Amniotic epithelial cell (primary cell): Measurements from ENCODE around the gene MAP4K2.
A peak's percentile ranks its signal among the peaks of the same experiment; 100 is the strongest.

Experiments used
- DNase-seq: peaks from one replicate; pipeline ENCODE4 v3.0.0-alpha.2; 2010; ENCODE audit warnings: low read depth

MAP4K2 gene

GRCh38 chr11:64813826-64814225, 10.8 kb upstream of the MAP4K2 start:
- no peak for DNase-seq

DNA sequence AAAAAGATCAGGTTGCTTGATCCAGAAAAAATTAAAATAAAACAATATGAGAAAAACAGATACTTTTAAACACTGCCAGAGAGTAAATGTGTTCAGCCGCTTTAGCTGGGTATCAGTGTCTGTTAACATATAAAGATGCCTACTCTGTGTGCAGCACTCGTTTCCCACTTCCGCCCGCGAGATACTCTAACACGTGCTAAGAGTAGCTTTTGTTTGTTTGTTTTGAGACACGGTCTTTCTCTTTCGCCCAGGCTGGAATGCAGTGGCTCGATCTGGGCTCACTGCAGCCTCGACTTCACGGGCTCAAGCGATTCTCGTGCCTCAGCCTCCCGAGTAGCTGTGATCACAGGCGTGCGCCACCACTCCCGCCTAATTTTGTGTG, 7.9 kb upstream of the MAP4K2 start:
- DNase-seq = no peak

GRCh38 chr11:64810271-64810890, 7.4 kb upstream of the MAP4K2 start, which contains the start of gene MEN1:
Gene MEN1 (minus strand): TSS chr11:64810551. CDS start chr11:64810109, 442 bp downstream.
- DNase-seq = peak; percentile 95

GRCh38 chr11:64809781-64810241, 6.8 kb upstream of the MAP4K2 start:
- no peak for DNase-seq

GRCh38 chr11:64805481-64805880, 2.5 kb upstream of the MAP4K2 start:
- DNase-seq = no peak

- DNase-seq = no peak
These were observed 1.6 kb upstream of the MAP4K2 start for GRCh38 chr11:64804346-64805210.

GRCh38 chr11:64803846-64804345, 882 bp upstream of the MAP4K2 start:
- DNase-seq = no peak

DNA sequence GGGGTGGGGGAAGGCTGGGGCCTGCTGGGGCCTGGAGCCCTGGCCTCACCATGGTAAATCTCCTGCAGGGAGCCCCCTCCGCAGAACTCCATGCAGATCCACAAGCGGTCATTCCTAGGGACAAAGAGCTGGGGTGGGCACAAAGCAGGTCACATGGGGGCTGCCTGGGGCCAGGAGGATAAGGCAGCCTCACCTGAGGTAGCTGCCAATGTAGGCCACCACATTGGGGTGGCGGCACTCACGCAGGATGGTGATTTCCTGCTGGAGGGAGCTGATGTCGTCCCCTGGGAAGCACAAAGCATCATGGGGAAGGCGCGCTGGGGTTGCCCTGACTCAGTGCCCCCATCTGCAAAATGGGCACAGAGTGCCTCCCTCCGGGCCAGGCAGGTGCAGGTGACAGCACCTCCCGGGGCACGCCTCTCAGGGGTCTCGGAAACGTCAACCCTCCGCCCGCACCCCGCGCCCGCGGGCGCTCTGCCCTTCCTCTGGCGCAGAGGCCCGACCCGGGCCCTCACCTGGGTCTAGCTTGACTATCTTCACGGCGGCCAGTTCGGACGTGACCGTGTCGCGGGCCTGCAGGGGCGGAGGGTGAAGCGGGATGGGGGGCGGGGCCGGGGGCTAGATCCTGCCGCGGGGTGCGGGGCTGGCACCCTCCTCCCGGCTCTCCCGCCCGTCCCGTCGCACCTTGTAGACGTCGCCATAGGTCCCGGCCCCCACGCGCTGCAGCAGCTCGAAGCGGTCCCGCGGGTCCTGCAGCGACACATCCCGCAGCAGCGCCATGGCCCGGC, 450 bp downstream of the MAP4K2 start:
- no peak for DNase-seq

GRCh38 chr11:64801561-64802369, 1.2 kb downstream of the MAP4K2 start:
- DNase-seq = no peak

DNA sequence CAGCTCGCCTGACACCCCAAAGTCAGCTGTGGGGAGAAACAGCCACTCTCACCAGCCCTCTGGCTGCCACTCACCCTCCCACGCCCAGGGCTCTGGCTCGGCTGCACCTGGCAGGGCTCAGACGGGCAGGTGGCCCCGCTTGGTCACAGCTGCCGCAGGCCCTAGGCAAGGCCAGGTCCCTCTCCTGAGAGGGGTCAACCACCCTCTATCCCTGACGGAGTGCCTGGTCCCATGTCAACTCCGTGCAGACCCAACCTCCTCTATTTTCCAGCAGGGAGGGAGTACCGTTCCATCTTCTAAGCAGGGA, 1.9 kb downstream of the MAP4K2 start:
- no peak for DNase-seq

DNA sequence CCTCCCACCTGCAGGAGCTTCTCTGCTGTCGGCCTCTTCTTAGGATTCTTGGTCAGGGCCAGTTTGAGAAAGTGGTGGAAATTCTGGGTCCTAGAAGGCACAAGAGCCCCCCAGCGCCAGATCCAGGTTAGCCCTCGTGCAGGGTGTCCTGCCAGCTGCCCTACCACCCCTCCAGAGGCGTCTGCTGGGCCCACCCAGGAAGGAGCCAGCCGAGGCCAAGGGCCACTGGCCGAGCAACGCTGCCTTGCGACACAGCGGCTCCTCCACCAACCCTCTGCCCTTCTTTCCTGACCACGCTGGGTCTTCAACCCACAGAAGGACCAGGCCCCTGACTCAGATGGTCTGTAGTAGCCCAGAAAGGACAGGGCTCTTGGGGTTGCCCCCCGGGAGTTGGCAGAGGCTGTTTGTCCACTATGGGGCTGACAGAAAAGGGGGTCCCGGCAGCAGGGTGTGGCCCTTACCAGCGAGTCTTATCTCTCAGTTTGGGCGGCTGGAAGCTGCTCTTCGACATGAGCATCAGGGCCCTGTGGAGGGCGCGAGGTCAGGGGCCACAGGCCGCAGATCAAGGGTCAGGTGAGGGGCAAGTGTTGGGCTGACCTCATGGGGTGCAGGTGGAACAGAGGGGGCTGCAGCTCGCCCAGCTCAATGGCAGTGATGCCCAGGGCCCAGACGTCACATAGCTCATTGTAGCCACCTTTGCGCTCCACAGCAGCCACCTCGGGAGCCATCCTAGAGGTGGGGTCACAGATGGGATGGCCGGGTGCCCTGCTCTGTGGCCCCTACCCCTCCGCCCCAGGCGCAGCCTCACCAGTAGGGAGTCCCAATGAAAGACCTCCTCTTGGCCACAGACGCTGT, 2.5 kb downstream of the MAP4K2 start:
- no peak for DNase-seq

DNA sequence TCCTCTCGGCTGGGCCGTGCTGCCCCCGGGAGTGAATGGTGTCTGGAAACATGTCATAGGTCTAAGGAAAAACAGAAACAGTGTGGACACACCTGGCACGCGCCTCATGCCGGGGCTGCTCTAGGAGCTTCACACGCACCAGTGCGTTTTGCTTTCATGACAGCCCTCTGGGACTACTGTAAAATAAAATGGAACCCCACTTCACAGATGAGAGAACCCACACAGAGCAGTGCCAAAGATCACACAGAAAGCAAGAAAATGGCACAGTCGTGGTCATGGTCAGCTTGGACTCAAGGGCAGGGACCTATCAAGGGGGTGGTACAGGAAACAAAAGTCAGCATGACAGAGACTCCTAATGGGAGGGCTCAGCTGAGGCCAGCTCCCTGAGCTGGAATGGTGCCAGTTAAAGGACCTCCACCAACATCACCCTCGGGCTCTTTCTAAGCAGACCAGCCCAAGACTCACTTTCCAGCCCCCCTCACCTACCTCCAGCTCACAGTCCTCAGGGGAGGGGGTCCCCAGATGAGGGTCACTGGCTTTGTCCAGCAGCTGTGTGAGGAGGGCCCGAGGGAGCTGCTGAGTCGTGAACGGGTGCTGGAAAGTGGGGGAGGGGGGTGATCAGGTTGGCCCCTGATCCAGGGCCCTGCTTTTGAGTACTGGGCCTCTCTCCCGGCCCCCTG, 3.3 kb downstream of the MAP4K2 start:
- DNase-seq = no peak

DNA sequence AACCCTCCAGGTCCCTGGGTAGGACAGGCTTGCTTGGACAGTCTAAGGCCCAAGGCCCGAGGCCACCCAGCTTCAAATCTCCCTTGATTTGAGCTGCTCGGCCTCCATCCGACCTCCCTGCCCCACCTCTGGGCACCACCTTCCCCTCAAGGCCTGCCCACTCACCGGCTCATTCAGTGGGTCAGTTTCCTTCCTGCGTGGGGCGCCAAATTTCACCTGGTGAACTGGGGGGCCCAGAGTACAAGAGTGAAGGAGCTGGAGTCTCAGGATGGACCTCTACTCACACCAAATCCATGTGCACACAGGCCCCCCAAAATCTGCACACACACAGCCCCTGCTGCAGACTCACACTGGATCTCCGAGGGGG, 3.8 kb downstream of the MAP4K2 start:
- no peak for DNase-seq

DNA sequence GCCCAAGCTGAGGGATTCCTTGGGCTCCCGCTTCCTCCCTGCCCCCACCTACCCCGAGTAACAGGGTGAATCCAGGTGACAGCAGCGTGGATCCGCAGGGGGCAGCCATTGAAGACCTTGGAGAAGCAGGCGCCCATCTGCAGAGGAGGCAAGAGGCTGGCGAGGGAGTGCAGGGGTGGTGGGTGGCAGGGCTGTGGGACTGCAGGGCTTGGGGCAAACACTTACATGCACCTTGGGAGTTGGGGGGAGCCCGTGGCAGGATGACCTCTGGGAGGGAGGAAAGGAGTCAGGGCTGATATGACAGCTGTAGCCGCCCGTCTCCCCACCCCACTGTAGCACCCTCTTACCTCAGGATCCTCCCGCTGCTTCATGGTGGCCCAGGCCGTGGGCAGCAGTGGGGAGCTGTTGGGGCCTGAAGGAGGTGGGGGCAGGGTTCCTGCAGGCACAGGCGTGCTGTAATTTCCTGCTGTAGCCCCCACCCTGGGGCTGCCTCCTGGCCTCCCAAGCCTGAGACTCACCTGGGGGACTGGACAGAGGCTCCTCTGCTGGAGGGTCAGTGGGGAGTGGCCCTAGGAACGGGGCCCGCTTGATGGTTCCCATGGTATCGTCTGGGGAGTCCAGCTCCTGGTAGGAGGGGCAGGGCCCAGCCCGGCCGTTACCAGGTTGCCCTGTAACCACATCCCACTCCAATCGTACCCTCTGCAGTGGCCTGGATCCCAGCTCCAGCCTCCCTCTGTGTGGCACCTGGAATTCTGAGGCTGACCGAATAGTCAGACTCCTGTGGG, 6.1 kb downstream of the MAP4K2 start:
- no peak for DNase-seq

GRCh38 chr11:64796047-64796756, 6.8 kb downstream of the MAP4K2 start:
- DNase-seq = no peak

GRCh38 chr11:64794526-64794925, 8.5 kb downstream of the MAP4K2 start:
- DNase-seq = no peak

DNA sequence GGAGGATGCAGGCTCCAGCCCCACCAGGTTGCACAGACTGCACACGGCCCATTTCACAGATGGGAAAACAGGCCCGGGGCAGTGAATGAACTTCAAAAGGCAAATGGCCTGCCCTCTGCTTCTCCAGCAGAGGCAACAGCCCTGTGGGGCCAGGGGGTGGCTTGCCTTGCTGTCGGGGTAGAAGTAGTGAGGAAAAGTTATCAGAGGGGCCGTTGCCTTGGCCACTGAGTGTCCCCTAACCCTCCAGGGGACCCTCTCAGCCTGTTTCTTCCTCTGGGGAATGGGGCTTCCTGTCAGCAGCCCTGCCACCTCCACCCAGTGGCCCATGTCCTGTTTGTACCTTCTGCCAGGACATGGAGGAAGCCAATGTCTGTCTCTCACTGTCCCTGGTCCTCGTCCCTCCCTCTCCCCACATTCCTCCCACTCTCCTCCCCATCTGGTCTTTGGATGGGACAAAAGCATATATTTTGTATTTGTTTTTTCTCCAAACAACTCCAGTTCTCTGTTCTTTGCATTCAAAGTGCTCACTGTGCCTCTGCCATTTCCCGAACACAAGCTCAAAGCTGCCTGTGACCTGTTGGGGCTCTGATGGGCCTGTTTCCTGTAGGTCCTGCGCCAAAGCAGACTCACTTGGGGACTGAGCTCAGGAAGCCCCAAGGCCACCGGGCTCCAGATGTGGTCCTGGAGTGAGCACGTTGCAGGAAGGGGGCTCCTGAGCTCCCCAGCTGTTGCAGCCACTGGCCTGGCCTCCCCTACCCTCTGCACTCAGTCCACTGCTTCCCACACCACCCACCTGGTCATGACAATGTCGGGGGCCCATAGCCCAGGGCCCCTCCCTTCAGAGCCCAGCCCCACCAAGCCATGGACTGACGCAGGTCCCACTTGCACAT, 9.5 kb downstream of the MAP4K2 start:
- no peak for DNase-seq

DNA sequence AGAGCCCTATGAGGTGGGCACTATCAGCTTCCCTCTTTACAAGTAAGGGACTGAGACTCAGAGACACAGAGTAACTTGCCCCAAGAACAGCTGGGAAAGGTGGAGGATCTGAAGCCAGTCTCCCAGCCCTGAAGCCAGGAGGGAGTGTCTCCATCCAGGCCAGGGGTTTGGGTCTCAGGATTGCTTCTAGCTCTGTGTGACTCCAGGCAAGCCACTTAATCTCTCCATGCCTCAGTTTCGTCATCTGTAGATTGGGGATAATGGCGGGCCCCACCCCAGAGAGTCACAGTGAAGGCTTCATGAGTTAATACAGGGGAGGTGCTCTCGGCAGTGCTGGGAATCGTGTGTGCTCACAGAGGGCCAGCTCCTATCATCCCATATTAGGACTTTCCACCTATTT, 10.5 kb downstream of the MAP4K2 start:
- DNase-seq = no peak
